B cell (primary cell): ENCODE data around the gene RNF227.

Source experiments
- CTCF ChIP-seq: fragments of 200-600 bp; IDR thresholded peaks from one replicate; pipeline ENCODE4 v1.8.0; 2022; ENCODE audit warnings: antibody characterized with exemption, mild to moderate bottlenecking
- EZH2 ChIP-seq: IDR thresholded peaks from 2 replicates; pipeline ENCODE4 v1.6.1; 2012; ENCODE audit warnings: borderline replicate concordance, low read depth, mild to moderate bottlenecking, moderate library complexity, low read length; ENCODE audit not compliant: insufficient read depth, poor library complexity, severe bottlenecking

DNA sequence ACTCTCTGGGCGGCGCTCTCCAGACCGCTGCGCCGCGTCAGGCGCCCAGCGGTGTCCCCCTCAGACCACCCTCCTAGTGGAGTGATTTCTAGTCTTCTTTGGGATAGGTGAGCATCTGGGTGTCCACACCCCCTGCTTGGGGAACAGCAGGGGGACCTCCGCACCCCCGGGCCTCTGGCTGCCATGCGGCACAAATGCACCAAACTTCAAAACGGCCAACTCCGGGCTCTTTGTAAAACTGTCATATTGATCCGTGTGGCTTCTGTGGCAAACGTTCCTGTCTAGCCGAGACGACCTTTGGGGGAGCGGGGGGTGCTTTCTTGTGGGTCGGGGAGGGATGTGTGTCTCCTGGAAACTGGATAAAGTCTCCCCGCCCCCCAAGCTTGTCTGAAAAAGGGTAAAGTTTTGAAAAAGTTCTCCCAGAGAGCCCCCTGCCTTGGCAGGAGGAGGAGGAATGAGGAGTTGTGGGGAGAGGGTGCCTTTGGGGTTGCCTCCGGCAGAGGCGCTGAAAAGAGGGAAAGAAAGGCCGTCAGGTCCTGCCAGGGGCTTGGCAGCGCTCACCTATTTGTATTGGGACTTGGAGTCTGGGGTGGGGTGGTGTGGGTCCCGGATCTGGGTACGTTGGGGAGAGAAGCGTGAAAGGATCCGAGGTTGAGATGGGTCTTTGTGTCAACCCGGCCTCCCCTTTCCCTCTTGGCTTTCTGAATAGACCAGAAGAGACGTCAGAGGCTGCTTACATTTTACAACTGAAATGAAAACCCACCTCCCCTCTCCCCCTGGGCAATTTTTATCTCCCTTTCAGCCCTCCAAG is 29.7 kb downstream of the RNF227 start:
- TF ChIP-seq EZH2 (no peak), CTCF (no peak)
